Measurements from ENCODE around the gene GRK4.

GRK4 gene

DNA sequence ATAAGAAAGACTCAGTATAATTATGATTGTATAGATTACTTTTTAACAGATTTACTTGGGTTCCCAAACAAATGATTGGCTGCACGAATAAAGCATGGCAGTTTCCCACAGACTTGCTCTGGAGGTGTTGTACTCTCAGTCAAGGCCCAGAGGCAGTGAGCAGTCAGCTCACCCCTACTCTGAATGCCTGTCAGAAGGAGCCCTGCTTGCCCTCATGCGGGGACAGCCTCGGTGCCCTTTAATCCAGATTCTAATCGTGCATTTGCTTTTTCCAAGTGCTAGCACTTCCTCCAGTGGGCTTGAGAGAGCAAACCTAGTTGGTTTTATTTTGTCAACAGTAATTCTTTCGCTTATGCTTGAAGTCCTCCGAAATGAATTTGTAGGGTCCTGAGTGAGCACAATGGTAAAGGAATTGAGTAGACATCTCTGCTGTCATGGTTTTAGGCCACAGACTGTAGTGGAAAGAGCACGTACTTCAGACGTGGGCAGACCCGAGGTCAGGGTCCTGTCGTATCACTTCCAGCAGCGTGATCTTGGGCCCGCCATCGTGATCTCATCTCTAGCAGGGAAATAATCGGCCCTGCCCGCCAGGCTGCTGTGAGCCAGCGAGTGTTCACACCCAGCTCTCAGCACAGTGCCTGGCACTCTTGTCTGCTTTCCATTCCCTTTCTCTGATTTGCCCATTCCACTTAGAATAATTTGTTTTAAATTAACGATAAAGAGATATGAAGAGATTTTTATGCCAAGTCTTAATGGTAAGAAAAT, 48.3 kb downstream of the GRK4 start:
- no peak for DNase-seq (ENCODE audit: low read depth in 3 of 3)

DNA sequence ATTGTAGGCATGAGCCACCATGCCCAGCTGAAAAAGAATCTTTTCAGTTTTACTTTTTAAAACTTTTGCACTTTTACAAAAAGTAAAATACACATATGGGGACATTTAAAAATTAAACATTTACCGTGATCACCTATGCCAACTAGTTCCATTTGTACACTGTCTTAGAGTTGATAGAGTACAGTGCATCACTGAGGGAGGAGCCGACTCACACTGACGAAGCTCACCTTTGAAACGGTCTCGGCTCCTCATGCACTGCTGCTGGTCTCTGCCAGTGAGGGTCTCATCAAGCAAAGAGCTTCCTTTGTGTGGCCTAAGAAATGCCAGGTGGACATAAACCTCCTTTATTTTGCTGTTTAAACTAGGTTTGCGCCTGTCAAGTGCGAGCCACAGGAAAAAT, 50.0 kb downstream of the GRK4 start:
- no peak for DNase-seq (ENCODE audit: low read depth in 3 of 3)

DNA sequence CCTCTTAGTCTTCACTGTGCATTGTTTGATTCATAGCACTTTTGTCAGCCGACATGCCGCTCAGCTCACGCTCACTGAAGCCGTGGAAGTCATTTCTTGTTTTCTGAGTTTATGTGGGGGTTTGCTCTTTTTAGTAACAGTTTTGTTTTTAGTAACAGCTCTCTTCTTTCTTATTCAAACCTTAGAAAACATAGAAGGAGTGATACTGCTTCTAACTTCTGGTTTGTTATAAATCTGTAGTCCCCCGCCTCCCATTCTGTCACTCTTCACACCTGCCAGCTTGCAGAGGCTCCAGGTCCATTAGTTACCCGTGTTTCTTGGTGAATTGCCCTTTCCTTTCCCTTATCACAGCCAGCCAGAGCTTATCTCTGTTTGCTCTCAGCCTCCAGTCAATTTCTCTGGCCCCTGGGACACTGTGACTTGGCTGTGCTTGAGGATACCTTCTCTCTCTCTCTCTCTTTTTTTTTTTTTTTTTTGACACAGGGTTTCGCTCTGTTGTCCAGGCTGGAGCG, 50.5 kb downstream of the GRK4 start:
- peak in 1 of 3 experiments; percentile 21 for DNase-seq (ENCODE audit: low read depth in 3 of 3)

DNA sequence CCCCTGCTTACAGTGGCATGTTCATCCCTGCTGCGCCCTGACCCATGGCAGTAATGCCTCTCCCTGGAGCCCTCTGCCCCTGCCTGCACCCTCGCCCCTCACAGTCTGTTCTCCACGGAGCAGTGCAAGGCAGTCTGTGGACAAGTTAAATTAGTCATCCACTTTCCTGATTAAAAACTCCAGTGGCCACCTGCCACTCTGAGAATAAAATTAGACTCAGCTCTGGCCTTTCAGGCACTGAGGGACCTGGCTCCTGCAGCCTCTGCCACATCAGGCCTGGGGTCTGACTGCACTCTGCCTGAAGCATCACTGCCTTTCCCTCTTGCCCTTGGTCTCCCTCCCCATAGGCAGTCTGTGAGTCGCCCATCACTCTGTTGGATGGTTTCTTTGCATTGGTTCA, 53.6 kb downstream of the GRK4 start:
- DNase-seq (ENCODE audit: low read depth in 3 of 3), result no peak

DNA sequence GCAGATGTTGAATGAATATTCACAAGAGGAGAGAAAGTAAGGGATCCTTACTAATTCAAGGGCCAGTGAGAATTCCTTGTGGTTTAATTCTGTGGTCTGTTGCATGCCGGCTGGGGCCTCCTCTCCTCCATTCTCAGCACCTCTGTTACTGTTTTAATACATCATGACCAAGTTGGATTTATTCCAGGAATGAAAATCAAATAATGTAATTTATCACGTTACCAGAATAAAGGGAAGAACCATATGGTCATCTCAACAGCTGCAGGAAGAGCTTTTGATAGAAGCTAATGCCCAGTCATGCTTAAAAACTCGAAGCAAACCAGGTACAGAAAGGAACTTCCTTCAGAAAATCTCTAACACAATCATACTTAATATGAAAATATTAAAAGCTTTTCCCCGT, 54.1 kb downstream of the GRK4 start:
- DNase-seq (ENCODE audit: low read depth in 3 of 3), result no peak

DNA sequence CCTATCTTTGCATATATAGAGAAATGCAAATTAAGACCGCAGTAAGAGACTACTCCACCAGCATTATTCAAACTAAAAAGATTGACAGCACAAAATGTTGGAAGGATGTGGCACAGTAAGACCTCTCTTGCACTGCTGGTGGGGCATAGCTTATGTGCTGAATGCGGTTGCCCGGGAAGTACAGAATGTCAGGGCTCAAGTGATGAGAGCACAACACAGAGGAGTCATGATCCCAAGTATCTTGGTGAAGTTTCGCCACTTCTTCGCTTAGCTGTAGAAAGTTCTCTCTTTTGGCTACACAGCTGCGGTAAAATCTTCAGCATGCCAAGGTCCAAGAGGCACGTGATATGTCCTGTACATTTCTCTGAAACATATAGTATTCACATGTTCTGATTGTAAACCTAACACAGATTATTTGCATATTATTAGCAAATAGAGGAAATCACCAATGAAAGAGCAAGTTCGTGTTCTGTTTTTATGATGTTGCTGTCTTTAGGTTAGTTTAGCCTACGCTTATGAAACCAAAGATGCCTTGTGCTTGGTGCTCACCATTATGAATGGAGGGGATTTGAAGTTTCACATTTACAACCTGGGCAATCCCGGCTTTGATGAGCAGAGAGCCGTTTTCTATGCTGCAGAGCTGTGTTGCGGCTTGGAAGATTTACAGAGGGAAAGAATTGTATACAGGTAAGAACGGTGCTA, 55.9 kb downstream of the GRK4 start:
- DNase-seq (ENCODE audit: low read depth in 3 of 3), result no peak

DNA sequence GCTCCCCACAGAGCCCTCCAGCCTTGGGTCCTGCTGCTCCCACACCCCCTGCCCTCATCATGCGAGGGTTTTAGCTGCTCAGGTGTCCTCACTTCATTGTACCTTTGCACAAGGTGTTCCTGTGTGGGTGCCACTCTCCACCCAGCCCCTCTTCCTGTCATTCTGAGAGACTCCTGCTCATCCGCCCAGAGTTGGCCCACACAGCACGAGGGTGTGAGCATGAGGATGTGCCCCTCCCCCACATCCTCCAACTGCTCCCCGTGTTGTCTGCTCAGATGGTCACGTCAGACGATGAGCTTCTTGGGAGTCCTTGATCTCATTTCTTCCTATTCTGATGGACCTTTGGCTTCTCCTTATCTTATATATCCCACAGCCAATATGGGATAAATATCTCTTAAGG, 57.8 kb downstream of the GRK4 start:
- no peak for DNase-seq (ENCODE audit: low read depth in 3 of 3)

DNA sequence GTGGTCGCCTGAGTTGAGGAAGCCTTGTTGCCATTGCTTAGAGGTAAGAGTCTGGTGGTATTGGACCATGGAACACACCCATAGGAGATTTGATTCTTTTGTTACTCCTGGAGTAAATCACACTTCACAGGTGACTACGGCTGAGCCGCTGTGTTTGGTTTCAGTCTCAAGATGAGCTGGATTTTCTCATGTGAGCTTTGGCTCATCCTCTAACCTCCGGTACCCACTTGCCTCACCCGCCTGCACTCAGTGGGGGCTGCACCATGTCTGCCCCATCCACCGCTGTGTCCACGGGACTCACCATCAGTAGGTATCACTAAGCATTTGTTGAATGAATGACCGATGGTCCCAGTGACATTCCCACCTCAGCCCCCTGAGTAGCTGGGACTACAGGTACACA, 58.3 kb downstream of the GRK4 start:
- no peak for DNase-seq (ENCODE audit: low read depth in 3 of 3)

DNA sequence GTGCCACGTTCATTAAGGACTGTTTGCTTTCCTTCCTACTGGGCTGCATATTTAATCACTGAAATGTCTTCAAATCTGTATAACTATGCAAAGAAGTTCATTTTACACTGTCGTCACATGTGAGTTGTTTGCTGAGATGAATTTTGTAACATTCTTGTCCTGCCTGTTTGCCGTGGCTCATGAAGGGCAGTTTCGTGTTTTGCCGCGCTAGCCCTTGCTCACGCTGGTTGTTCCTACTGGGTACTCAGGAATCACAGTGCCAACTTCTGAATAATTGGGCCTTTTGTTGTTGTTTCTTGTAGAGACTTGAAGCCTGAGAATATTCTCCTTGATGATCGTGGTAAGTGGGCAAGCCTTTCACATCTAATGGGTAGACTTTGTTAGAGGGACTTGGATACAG, 58.7 kb downstream of the GRK4 start:
- DNase-seq (ENCODE audit: low read depth in 3 of 3), result no peak

DNA sequence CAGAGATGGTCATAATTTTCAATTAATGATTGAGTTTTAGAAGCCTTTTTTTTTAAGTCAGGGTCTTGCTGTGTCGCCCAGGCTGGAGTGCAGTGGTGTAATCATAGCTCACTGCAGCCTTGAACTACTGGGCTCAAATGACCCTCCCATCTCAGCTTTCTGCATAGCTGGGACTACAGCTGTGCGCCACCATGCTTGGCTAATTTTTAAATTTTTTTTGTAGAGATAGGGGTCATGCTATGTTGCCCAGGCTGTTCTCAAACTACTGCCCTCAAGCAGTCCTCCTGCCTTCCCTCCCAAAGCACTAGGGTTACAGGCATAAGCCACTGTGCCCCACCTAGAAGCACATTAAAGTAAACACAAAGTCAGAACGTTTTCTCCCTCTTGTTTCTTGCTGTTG, 59.3 kb downstream of the GRK4 start:
- no peak for DNase-seq (ENCODE audit: low read depth in 3 of 3)

DNA sequence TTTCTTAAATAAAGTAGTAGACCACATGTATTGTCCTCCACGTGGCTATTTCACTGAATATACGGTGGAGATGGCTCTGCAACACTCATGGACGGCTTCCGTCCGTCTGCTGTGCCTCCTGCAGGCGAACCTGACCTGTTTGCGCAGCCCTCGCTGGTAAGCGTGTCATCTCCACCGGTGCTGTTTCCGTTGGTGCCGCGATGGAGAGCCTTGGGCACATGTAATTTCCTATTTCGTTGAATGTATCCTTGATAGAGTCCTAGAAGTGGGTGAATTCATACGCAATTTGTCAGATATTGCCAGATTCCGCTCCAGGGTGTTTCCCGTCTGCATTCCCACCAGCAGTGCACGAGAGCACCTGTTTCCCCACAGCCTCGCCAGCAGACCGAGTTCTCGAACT, 62.5 kb downstream of the GRK4 start:
- no peak for DNase-seq (ENCODE audit: low read depth in 3 of 3)

DNA sequence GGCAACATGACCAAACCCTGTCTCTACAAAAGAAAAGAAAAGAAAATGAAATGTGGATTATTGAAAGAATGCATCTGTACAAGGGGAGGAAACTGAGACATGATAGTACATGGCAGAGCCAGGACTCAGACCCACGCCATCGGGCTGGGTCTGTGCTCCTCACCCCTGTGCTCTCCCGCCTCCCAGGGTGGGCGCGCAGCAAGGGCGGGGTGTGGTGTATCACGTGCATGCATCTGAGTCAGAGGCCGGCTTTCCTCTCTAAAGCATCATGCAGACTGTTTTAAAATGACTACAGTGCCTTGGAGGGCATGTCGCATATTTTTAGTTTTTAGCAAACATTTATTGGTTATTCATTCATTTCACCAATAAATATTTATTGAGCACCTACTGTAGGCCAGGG, 63.2 kb downstream of the GRK4 start:
- no peak for DNase-seq (ENCODE audit: low read depth in 3 of 3)

DNA sequence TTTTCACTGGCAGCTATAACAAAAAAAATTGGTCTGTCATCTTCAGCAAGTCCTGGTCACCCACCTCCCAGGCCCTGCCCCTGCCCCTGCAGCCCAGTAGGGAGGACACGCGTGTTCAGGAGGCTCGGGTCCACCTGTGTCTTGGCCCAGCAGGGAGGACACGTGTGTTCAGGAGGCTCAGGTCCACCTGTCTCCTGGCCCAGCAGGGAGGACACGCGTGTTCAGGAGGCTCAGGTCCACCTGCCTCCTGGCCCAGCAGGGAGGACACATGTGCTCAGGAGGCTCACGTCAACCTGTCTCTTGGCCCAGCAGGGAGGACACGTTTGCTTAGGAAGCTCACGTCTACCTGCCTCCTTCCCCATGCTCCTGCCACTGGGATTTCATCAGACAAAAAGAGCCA, 66.1 kb downstream of the GRK4 start:
- no peak for DNase-seq (ENCODE audit: low read depth in 3 of 3)

DNA sequence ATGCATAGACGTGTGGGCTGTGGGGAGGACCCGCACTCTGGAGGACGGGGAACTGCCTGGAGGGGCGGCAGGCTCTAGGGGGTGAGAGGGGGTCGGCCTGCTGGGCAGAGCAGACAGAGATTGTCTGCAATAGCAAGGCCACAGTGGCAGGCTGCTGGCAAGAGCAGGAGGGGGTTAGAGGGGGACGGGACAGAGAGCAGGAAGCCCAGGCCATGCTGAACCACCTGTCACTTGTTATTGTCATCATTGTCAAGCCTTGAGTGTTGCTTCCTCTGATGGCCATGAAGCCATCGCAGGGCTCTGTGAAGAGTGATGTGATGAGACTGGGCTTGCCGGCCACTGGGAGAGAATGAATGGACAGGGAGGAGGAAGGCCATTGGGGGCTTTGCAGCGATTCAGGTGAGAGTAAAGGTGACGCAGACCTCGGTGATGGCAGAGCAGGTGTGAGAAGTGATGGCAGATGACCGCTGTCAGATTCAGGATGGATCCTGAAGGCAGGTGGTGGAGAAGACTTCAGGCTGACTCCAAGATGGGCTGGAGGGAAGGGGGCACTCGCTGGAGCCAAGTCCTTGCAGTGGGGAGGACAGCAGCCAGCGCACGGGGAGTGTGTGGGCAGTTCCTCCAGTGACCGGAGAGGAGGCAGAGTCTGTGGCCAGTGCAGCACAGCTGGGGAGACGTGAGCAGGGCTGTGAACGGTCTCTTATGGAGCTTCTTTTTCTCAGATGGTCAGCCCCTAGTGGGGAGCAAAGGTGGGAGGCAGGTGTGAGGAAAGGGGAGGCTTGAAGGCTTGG, 67.4 kb downstream of the GRK4 start:
- no peak for DNase-seq (ENCODE audit: low read depth in 3 of 3)

DNA sequence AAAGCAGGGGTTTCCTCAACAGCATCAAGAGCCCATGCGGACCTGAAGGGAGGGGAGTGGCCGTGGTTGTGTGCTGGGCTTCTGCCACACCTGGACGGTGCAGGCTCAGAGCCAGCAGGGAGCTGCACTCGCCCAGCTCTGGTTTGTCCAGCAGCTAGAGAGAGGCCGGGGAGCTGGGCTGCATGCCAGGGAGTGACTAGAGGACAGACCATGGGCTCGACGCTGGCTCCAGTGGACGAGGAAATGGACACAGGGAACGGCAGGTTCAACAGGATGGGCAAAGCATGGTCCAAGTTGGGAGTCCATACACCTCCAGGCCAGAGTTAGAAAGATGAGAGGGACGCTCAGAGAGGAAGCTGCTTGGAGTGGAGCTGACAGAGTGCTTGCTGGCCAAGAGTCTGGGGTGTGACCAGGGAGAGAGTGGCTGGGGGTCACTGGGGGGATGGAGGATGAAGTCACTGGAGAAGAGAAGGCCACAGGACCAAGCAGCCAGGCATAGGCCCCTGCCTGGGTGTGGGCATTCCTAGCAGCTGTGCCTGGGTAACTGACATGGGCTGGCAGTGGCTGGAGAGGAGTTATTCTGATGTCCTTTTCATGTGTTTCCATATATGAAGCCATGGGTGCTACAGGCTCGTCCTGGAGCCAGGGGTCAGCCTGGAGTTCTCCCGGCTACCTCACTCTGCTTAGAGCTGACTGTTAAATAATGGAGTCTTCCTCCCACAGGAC, 68.1 kb downstream of the GRK4 start:
- no peak for DNase-seq (ENCODE audit: low read depth in 3 of 3)

DNA sequence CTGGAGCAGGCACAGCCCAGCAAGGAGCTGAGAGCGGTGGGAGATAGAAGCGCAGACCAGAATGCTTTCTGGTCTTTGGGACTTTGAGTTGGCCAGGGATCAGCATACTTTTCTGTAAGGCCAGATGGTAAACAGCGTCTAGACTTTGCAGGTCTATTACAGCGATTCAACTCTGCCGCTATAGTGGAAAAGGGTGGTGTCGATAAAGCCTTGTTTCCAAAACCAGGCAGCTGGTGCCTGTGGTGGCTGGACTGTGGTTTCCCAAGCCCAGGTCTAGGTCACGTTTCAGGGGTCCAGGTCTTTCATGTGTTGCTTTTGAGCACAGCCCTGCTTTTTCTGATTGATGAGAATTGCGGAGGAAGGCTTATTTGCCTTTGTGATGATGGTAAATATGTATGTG, 70.9 kb downstream of the GRK4 start:
- DNase-seq (ENCODE audit: low read depth in 3 of 3), result no peak

DNA sequence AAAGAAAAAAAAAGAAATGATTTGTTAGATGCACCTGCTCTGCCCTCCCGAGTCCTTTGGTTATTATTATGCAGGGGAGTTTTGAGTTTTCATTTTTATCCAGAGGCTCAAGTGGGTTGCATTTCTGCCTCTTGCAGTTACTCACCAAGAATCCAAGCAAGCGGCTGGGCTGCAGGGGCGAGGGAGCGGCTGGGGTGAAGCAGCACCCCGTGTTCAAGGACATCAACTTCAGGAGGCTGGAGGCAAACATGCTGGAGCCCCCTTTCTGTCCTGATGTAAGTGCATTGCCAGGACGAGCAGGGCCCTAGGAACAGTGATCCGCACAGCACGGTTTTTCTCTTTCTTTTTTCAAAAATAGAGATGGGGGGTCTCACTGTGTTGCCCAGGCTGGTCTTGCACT, 71.9 kb downstream of the GRK4 start:
- no peak for DNase-seq (ENCODE audit: low read depth in 3 of 3)

DNA sequence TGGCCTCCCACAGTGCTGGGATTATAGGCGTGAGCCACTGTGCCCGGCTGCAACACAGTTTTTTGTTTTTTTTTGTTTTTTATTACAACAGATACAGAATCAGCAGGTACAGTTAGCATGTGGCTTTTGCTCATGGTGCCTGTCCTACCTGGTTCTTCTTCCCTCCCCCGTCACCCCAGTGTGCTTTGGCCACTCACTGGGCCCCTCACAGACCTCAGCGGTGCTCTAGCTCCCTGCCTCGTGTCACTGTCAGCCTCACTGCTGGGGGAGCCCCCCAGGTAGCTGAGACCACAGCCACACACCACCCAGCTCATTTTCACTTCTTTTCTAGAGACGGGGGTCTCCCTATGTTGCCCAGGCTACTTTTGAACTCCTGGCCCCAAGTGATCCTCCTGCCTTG, 72.3 kb downstream of the GRK4 start:
- DNase-seq (ENCODE audit: low read depth in 3 of 3), result no peak

DNA sequence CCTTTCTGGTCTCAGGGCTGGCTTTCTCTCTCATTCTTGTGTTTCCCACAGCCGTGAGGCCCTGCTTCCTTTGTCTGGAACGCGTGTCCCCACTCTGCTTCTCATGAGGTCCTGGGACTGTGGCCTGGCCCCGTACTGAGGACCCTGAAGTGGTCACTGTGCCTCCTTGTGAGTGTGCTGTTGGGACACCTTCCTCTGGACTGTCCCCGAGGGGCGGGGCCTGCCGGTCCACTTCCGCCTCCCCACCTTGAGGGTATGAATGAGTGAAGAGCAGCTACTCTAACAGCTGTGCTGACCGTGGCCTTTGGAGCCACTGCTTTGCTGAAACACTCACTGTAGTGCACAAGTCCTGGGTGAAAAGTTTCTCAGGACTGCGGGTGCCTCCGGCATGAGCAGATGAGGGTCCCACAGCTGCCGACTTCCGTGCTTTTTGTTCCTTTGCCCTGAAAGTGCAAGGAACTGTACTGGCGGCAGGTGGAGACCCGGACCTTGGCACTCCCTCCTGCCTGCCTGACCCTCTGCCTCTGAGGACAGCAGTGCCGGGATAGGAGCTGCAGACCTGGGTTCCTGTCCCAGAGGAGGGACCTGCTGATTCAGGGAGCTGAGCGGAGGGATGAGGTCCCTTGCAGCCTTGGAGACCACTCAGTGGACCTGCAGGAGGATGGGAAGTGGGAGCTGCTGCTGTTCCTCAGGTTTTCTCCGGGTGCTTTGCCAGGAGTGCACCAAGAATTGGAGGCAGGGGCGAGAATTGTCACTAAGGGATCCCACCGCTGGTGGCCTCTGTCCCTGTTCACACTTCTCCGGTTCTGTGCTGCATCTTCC, 73.0 kb downstream of the GRK4 start:
- DNase-seq (ENCODE audit: low read depth in 3 of 3), result no peak

DNA sequence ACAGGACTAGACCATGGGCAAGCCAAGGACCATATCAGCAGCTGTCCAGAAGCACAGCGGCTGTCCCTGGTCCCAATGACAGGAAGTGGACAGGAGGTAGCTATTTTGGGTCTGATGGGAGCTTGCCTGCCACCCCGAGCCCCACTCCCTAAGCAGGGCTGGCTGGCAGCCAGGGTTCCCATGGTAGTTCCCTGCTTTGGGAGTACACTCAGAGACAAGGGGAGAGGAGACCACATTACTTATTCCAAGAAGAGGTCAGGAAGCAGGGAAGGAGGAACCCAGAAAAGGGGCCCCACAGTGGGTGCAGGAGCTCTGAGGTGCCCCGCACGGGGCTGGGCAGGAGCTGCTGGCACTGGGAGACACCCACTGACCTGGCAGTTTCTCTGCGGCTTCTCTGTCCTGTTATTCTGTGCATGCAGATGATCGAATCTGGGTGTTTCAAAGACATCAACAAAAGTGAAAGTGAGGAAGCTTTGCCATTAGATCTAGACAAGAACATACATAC, 74.6 kb downstream of the GRK4 start:
- no peak for DNase-seq (ENCODE audit: low read depth in 3 of 3)
